HEK293 (cell line): Measurements from ENCODE around the gene LEFTY1.

Experiments used
- CTCF ChIA-PET: fragments of 350-600 bp; formaldehyde crosslinking; extraction: SDS; loops from one replicate; lab custom pipeline; 2021; ENCODE audit warnings: antibody characterized with exemption; lab: Yijun Ruan, JAX
- POLR2A ChIA-PET: fragments of 300-600 bp; formaldehyde crosslinking; extraction: SDS; loops from one replicate; lab custom pipeline; 2020; ENCODE audit warnings: antibody characterized with exemption, inconsistent platforms; lab: Yijun Ruan, JAX
- H3K27ac ChIP-seq: fragments of 200-500 bp; sonication (Bioruptor generic); 2 replicates; pipeline ENCODE4 v1.5.1; 2014; ENCODE audit warnings: low read depth, low read length, control low read depth, inconsistent platforms; ENCODE audit errors: extremely low read depth
- H3K36me3 ChIP-seq, 2 experiments: fragments of 200-500 bp in 1 of 2; sonication (Bioruptor generic) in 1 of 2; 1 replicate in 1 of 2; 2 replicates in 1 of 2; pipeline ENCODE4 v1.5.1; 2014 to 2017; ENCODE audit warnings: inconsistent platforms in 2 of 2, low read length in 2 of 2; ENCODE audit not compliant: control insufficient read depth in 2 of 2, insufficient read depth in 1 of 2
- H3K4me1 ChIP-seq: fragments of 200-500 bp; sonication (Bioruptor generic); 2 replicates; pipeline ENCODE4 v1.5.1; 2014; ENCODE audit warnings: mild to moderate bottlenecking, low read length, inconsistent platforms; ENCODE audit not compliant: control insufficient read depth, insufficient read depth
- H3K4me3 ChIP-seq: 2 replicates; pipeline ENCODE4 v1.5.1; 2011; ENCODE audit warnings: low read depth, mild to moderate bottlenecking, control low read depth, low read length, moderate library complexity
- H3K9me3 ChIP-seq: fragments of 200-500 bp; sonication (Bioruptor generic); 2 replicates; pipeline ENCODE4 v1.5.1; 2014; ENCODE audit warnings: low read depth, low read length, inconsistent platforms; ENCODE audit not compliant: control insufficient read depth, insufficient read depth
- GFI1B ChIP-seq: fragments of 450-650 bp; formaldehyde crosslinking; IDR thresholded peaks from 2 replicates; pipeline ENCODE4 v1.5.1; 2016; ENCODE audit warnings: missing biosample characterization, missing genetic modification characterization
- KLF16 ChIP-seq: fragments of 450-650 bp; formaldehyde crosslinking; IDR thresholded peaks from 2 replicates; pipeline ENCODE4 v1.5.1; 2017; ENCODE audit warnings: missing biosample characterization, missing genetic modification characterization
- KLF17 ChIP-seq: fragments of 450-650 bp; formaldehyde crosslinking; IDR thresholded peaks from 2 replicates; pipeline ENCODE4 v1.5.1; 2016; ENCODE audit warnings: missing biosample characterization, missing genetic modification characterization
- KLF8 ChIP-seq: fragments of 450-650 bp; formaldehyde crosslinking; IDR thresholded peaks from 2 replicates; pipeline ENCODE4 v1.5.1; 2016; ENCODE audit warnings: missing biosample characterization, missing genetic modification characterization
- PATZ1 ChIP-seq: fragments of 450-650 bp; formaldehyde crosslinking; IDR thresholded peaks from 2 replicates; pipeline ENCODE4 v1.5.1; 2016; ENCODE audit warnings: missing biosample characterization, missing genetic modification characterization
- SCRT2 ChIP-seq: fragments of 450-650 bp; formaldehyde crosslinking; IDR thresholded peaks from 2 replicates; pipeline ENCODE4 v1.5.1; 2016; ENCODE audit warnings: missing biosample characterization, missing genetic modification characterization
- SETDB1 ChIP-seq: IDR thresholded peaks from one replicate; pipeline ENCODE4 v1.6.1; 2017; ENCODE audit warnings: mild to moderate bottlenecking, low read length, moderate library complexity, mixed read lengths; ENCODE audit not compliant: insufficient read length
- SP2 ChIP-seq: fragments of 450-650 bp; formaldehyde crosslinking; IDR thresholded peaks from 2 replicates; pipeline ENCODE4 v1.5.1; 2016; ENCODE audit warnings: missing biosample characterization, missing genetic modification characterization
- TRIM28 ChIP-seq: IDR thresholded peaks from 2 replicates; pipeline ENCODE4 v1.6.1; 2011; ENCODE audit warnings: low read length, control low read depth, borderline replicate concordance
- YY2 ChIP-seq: fragments of 450-650 bp; formaldehyde crosslinking; IDR thresholded peaks from 2 replicates; pipeline ENCODE4 v1.5.1; 2016; ENCODE audit warnings: missing biosample characterization, missing genetic modification characterization
- ZFP69B ChIP-seq: fragments of 450-650 bp; formaldehyde crosslinking; IDR thresholded peaks from 2 replicates; pipeline ENCODE4 v1.5.1; 2016; ENCODE audit warnings: missing biosample characterization, missing genetic modification characterization
- ZNF114 ChIP-seq: fragments of 450-650 bp; formaldehyde crosslinking; IDR thresholded peaks from 2 replicates; pipeline ENCODE4 v1.5.0; 2017; ENCODE audit warnings: missing biosample characterization, missing genetic modification characterization
- ZNF132 ChIP-seq: fragments of 450-650 bp; formaldehyde crosslinking; IDR thresholded peaks from 2 replicates; pipeline ENCODE4 v1.5.1; 2017; ENCODE audit warnings: missing biosample characterization, missing genetic modification characterization, borderline replicate concordance
- ZNF16 ChIP-seq: fragments of 450-650 bp; formaldehyde crosslinking; IDR thresholded peaks from 2 replicates; pipeline ENCODE4 v1.5.1; 2016; ENCODE audit warnings: low read depth, missing biosample characterization, missing genetic modification characterization
- ZNF169 ChIP-seq: fragments of 450-650 bp; formaldehyde crosslinking; IDR thresholded peaks from 2 replicates; pipeline ENCODE4 v1.5.1; 2016; ENCODE audit warnings: missing biosample characterization, missing genetic modification characterization
- ZNF18 ChIP-seq: fragments of 450-650 bp; formaldehyde crosslinking; IDR thresholded peaks from 2 replicates; pipeline ENCODE4 v1.5.1; 2016; ENCODE audit warnings: missing biosample characterization, missing genetic modification characterization
- ZNF202 ChIP-seq: fragments of 450-650 bp; formaldehyde crosslinking; IDR thresholded peaks from 2 replicates; pipeline ENCODE4 v1.5.1; 2016; ENCODE audit warnings: missing biosample characterization, missing genetic modification characterization, borderline replicate concordance
- ZNF221 ChIP-seq: fragments of 450-650 bp; formaldehyde crosslinking; IDR thresholded peaks from 2 replicates; pipeline ENCODE4 v1.5.1; 2017; ENCODE audit warnings: missing biosample characterization, missing genetic modification characterization, borderline replicate concordance
- ZNF335 ChIP-seq: fragments of 450-650 bp; formaldehyde crosslinking; conservative IDR thresholded peaks from 2 replicates; pipeline ENCODE4 v1.5.1; 2016; ENCODE audit warnings: missing biosample characterization, missing genetic modification characterization
- ZNF404 ChIP-seq: fragments of 450-650 bp; formaldehyde crosslinking; IDR thresholded peaks from 2 replicates; pipeline ENCODE4 v1.5.1; 2017; ENCODE audit warnings: missing biosample characterization, missing genetic modification characterization
- ZNF501 ChIP-seq: fragments of 450-650 bp; formaldehyde crosslinking; IDR thresholded peaks from 2 replicates; pipeline ENCODE4 v1.5.1; 2016; ENCODE audit warnings: missing biosample characterization, missing genetic modification characterization
- ZNF600 ChIP-seq: fragments of 450-650 bp; formaldehyde crosslinking; IDR thresholded peaks from 2 replicates; pipeline ENCODE4 v1.5.1; 2016; ENCODE audit warnings: missing biosample characterization, missing genetic modification characterization
- ZNF692 ChIP-seq: fragments of 450-650 bp; formaldehyde crosslinking; IDR thresholded peaks from 2 replicates; pipeline ENCODE4 v1.5.1; 2016; ENCODE audit warnings: missing biosample characterization, missing genetic modification characterization
- ZNF701 ChIP-seq: fragments of 450-650 bp; formaldehyde crosslinking; IDR thresholded peaks from 2 replicates; pipeline ENCODE4 v1.5.1; 2016; ENCODE audit warnings: missing biosample characterization, missing genetic modification characterization
- ZNF76 ChIP-seq: fragments of 450-650 bp; formaldehyde crosslinking; IDR thresholded peaks from 2 replicates; pipeline ENCODE4; 2016; ENCODE audit warnings: low read depth, missing biosample characterization, missing genetic modification characterization, borderline replicate concordance

LEFTY1 gene

GRCh38 chr1:225919906-225920305, 31.0 kb upstream of the LEFTY1 start (continued):
- TF ChIP-seq ZNF404 (tag by site-specific recombination) (no peak), ZNF114 (tag by site-specific recombination) (no peak), ZNF18 (tag by site-specific recombination) (no peak), YY2 (no peak), ZNF16 (tag by site-specific recombination) (no peak), ZFP69B (no peak), TRIM28 (no peak), KLF8 (tag by site-specific recombination) (no peak), ZNF169 (tag by site-specific recombination) (no peak), ZNF701 (tag by site-specific recombination) (no peak), ZNF132 (tag by site-specific recombination) (no peak), ZNF202 (tag by site-specific recombination) (no peak), ZNF221 (tag by site-specific recombination) (no peak), GFI1B (tag by site-specific recombination) (no peak), ZNF600 (tag by site-specific recombination) (peak; percentile 33; the same call in 1 of the 2 replicates), PATZ1 (tag by site-specific recombination) (no peak), SP2 (tag by site-specific recombination) (peak; percentile 29; the same call in 1 of the 2 replicates), ZNF76 (tag by site-specific recombination) (no peak), ZNF692 (tag by site-specific recombination) (peak; percentile 26; the same call in 1 of the 2 replicates), ZNF501 (tag by site-specific recombination) (no peak)
- TF ChIP-seq, all 188 proteins: peak for 6

- Histone ChIP-seq H3K36me3 (peaks cover 30 to 74% of the 10 kb centered on the region in 2 experiments), H3K27ac (no peak overlapping the region), H3K4me1 (peaks cover 7% of the 10 kb centered on the region; the same call in 1 of the 2 replicates), H3K4me3 (no peak overlapping the region), H3K9me3 (no peaks in the 10 kb centered on the region)
- no peak for TF ChIP-seq SETDB1
- TF ChIP-seq SCRT2 (tag by site-specific recombination) = no peak
- TF ChIP-seq KLF16 (tag by site-specific recombination) = no peak
- TF ChIP-seq KLF17 (tag by site-specific recombination) = no peak
- TF ChIP-seq ZNF335 (tag by site-specific recombination) = no peak
- ChIA-PET POLR2A (interaction anchor here (0.6 kb wide), 2 partner anchors 15 to 21 kb away, joined by 3 to 4 read pairs; no protein-coding TSS in a partner anchor), CTCF (interaction anchor here (0.7 kb wide), 1 partner anchor 38 kb away, joined by 3 read pairs; no protein-coding TSS in a partner anchor)
Observed at GRCh38 chr1:225918280-225918679, 29.3 kb upstream of the LEFTY1 start.
